Measurements from ENCODE around the gene MAP2K1. TPM values are rescaled to one million over a fixed set of nuclear protein-coding genes. Genes with fewer than 3 reads are reported as not detected.
"Not testable (repeated sequence)": the region's sequence is repeated elsewhere in the genome, so short reads cannot be mapped to it uniquely, and the experiment has no call there.

Gene MAP2K1
- total RNA-seq, 4 donors from 2014 or later = 29.5 to 37.6 (median 35.9) TPM

GRCh38 chr15:66494262-66494661, 107.5 kb downstream of the MAP2K1 start:
- no peaks in the 10 kb centered on the region for H3K27me3 ChIP-seq
- intact Hi-C loops (cut with DNase I) = loop anchor here (10.0 kb wide), 1 partner anchor 139 kb away; the partner anchor contains the start of gene TIPIN
- 83% methylated on average over 2 of the region's 2 CpGs for WGBS
- no peak overlapping the region for H3K27ac ChIP-seq (replicated peaks in 1 of 4)
- H3K36me3 ChIP-seq = peaks cover 45 to 80% (median 72%) of the 10 kb centered on the region in 4 donors
- DNase-seq (ENCODE audit: extremely low spot score) = no peak
- no peaks in the 10 kb centered on the region for H3K9me3 ChIP-seq
- no peak overlapping the region for H3K4me3 ChIP-seq
- H3K4me1 ChIP-seq = peaks cover 12 to 31% (median 27%) of the 10 kb centered on the region in 4 donors
- TF ChIP-seq POLR2A (IDR thresholded peaks at IDR 0.05; ENCODE audit: low read depth) (no peak), EP300 (IDR thresholded peaks at IDR 0.05) (no peak), POLR2AphosphoS5 (IDR thresholded peaks at IDR 0.05) (no peak)
- TF ChIP-seq, protein P1, sequence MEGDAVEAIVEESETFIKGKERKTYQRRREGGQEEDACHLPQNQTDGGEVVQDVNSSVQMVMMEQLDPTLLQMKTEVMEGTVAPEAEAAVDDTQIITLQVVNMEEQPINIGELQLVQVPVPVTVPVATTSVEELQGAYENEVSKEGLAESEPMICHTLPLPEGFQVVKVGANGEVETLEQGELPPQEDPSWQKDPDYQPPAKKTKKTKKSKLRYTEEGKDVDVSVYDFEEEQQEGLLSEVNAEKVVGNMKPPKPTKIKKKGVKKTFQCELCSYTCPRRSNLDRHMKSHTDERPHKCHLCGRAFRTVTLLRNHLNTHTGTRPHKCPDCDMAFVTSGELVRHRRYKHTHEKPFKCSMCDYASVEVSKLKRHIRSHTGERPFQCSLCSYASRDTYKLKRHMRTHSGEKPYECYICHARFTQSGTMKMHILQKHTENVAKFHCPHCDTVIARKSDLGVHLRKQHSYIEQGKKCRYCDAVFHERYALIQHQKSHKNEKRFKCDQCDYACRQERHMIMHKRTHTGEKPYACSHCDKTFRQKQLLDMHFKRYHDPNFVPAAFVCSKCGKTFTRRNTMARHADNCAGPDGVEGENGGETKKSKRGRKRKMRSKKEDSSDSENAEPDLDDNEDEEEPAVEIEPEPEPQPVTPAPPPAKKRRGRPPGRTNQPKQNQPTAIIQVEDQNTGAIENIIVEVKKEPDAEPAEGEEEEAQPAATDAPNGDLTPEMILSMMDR (IDR thresholded peaks at IDR 0.05) = no peak

DNA sequence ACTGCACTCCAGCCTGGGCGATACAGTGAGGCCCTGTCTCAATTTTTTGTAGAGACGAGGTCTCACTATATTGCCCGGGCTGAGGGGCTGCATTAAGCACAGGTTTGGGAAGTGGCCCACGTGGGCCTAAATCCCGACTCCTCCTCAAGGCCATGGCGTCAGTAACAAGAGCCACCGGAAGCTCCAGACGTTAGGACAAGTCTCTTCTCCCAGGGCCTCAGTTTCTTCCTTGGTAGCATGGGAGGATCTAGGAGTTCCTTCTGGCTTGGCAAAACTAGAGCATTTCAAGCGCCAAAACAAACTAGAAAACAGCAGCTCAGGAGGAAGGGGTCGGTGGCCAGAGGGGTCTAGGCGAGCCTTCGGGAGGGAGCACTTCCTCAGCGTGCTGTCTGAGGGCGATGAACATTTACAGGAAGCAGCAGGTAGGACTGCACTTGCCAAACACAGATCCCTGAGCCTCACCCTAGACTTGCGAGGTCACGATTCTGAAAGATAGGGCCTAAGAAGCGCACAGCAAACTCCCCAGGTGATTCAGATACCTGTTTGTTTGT, 110.3 kb downstream of the MAP2K1 start:
- WGBS = 17% methylated on average over 13 of the region's 17 CpGs
- H3K4me1 ChIP-seq = peaks cover 12 to 34% (median 27%) of the 10 kb centered on the region in 4 donors
- no peak for DNase-seq (ENCODE audit: extremely low spot score)
- peak overlapping the region; percentile 83 to 92 (median 87) for H3K27ac ChIP-seq (replicated peaks in 1 of 4)
- peak overlapping the region; percentile 62 to 93 (median 88) for H3K4me3 ChIP-seq
- H3K36me3 ChIP-seq = peaks cover 55 to 80% (median 74%) of the 10 kb centered on the region in 4 donors
- TF ChIP-seq POLR2A (IDR thresholded peaks at IDR 0.05; ENCODE audit: low read depth) = no peak
- no peak for TF ChIP-seq POLR2AphosphoS5 (IDR thresholded peaks at IDR 0.05)
- no peak for TF ChIP-seq EP300 (IDR thresholded peaks at IDR 0.05)
- TF ChIP-seq, protein P1 (IDR thresholded peaks at IDR 0.05) = no peak
- H3K27me3 ChIP-seq = no peaks in the 10 kb centered on the region
- H3K9me3 ChIP-seq = no peaks in the 10 kb centered on the region
- intact Hi-C loops (cut with DNase I) = loop anchor here (2.0 to 10.0 kb wide), 2 partner anchors 112 to 142 kb away; partner anchors contain the start of gene TIPIN

DNA sequence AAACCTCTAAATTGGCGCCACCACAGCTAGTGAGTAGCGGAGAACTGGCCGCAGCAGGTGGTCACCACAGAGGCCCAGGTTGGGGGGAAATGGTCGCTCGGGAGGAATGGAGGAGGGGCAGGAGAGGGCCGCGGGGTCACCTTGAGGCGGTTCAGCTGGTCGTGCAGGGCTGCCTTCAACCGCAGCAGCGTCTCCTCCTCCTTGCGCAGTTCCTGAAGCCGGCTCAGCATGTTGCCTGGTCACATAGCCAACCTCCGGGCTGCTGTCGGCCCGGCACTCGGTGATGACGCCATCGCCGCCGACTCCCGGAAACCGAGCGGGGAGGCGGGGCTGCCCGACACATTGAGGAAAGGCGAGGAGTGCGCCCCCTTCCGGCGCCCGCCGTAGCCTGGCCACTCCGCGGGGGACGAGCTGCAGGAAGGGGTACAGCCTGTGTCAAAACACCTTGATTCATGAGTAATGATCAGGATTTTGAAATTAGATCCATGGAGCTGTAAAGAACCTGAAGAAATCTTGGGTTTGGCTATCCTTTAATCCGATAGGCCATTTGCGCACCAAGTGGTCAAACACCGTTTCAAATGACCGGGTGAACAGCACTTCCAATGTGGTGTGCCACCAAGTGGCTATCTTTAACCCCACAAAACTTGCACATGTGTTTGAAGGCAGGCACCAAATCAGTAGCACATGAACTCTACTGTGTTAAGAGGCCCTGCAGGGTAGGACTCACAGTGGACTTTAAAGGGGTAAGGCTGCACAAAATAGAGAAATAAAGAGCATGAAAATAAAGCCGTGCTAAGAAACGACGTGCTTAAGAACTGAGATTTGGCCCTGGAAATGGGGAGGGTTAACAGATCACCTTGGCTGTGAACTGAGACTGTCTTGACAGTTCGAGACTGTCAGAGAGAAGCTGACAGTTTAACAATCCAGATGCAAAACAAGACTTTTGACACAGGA, 111.1 kb downstream of the MAP2K1 start, which contains the start of gene SNAPC5:
TSS of gene SNAPC5 (minus strand) at position 261 of the 954 bp plus-strand sequence. CDS start at position 230, 31 bp downstream.
- TF ChIP-seq EP300 (IDR thresholded peaks at IDR 0.05) (no peak), POLR2A (IDR thresholded peaks at IDR 0.05; ENCODE audit: low read depth) (peak; percentile 65), POLR2AphosphoS5 (IDR thresholded peaks at IDR 0.05) (peak; percentile 92 to 98)
- TF ChIP-seq, protein P1 (IDR thresholded peaks at IDR 0.05) = peak; percentile 96 to 98 (median 97)
- peak within 1 kb of the TSS; percentile 83 to 92 (median 87) for H3K27ac ChIP-seq (replicated peaks in 1 of 4)
- WGBS = 12% methylated on average over 30 of the region's 43 CpGs

DNA sequence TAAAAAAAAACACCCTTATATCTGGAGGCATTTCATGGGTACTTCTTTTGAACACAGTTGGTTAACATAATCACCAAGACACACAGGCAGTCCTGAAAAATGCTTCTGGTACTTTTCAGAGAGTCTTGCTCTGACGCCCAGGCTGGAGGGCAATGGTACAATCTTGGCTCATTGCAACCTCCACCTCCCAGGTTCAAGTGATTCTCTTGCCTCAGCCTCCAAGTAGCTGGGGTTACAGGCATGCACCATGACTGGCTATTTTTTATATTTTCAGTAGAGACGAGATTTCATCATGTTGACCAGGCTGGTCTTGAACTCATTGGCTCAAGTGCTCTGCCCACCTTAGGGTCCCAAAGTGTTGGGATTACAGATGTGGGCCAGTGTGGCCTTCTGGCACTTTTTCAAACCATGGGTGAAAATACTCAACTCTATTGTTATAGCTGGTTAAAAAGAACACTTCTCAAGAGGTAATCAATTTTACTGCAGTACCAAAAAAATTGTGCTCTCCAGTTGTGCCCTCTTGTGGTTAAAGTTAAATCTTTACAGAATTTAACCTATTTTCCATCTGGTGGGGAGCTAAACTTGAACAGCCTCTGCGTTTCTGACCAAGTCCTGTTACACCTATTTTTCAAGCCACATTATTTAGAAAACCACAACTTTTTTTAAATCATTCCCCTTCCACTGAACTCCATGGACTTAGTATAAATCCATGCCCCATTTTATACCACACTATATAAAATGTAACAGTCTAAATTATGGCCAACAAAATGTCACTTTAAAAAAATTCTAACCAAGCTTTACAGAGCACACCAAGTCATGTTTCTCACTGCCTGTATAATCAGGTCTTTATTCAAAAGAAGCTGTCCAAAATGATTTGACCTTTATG, 112.0 kb downstream of the MAP2K1 start:
- 31% methylated on average over 3 of the region's 3 CpGs for WGBS
- H3K36me3 ChIP-seq = peaks cover 55 to 76% (median 72%) of the 10 kb centered on the region in 4 donors
- H3K4me3 ChIP-seq = no peak overlapping the region
- no peaks in the 10 kb centered on the region for H3K9me3 ChIP-seq
- no peaks in the 10 kb centered on the region for H3K27me3 ChIP-seq
- peaks cover 27 to 51% (median 41%) of the 10 kb centered on the region in 4 donors for H3K4me1 ChIP-seq
- H3K27ac ChIP-seq (replicated peaks in 1 of 4) = peak overlapping the region in 3 of 4 donors; percentile 87 to 92 (median 87)
- intact Hi-C loops (cut with DNase I) = loop anchor here (10.0 kb wide), 1 partner anchor 144 kb away; the partner anchor contains the start of gene TIPIN
- TF ChIP-seq, protein P1 (IDR thresholded peaks at IDR 0.05) = peak in 2 of 3 experiments; percentile 34 to 35
- TF ChIP-seq POLR2A (IDR thresholded peaks at IDR 0.05; ENCODE audit: low read depth) (no peak), EP300 (IDR thresholded peaks at IDR 0.05) (no peak)
- DNase-seq (ENCODE audit: extremely low spot score) = no peak

More for the DNA sequence above, 111.1 kb downstream of the MAP2K1 start, which contains the start of gene SNAPC5:
- peak; percentile 99 for DNase-seq (ENCODE audit: extremely low spot score)
- peak within 1 kb of the TSS; percentile 62 to 93 (median 88) for H3K4me3 ChIP-seq
- peaks cover 62 to 80% (median 77%) of the 10 kb centered on the region in 4 donors for H3K36me3 ChIP-seq
- intact Hi-C loops (cut with DNase I) = loop anchor here (2.0 to 10.0 kb wide), 2 partner anchors 113 to 143 kb away; partner anchors contain the start of gene TIPIN
- H3K4me1 ChIP-seq = peaks cover 17 to 41% (median 31%) of the 10 kb centered on the region in 4 donors
- no peaks in the 10 kb centered on the region for H3K27me3 ChIP-seq
- no peaks in the 10 kb centered on the region for H3K9me3 ChIP-seq

DNA sequence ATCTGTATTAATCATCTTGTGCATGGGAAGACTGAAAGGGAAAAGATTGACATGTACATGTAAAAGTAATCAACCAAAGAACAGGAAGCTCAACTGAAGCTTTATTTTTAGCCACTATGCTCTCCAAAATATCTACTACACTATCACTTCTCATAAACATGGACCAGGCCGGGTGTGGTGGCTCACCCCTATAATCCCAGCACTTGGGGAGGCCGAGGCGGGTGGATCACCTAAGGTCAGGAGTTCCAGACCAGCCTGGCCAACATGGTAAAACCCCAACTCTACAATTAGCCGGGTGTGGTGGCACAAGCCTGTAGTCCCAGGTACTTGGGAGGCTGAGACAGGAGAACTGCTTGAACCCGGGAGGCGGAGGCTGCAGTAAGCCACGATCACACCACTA, 113.6 kb downstream of the MAP2K1 start:
- H3K4me3 ChIP-seq; H3K27ac ChIP-seq (replicated peaks in 1 of 4); H3K27me3 ChIP-seq; H3K9me3 ChIP-seq; intact Hi-C loops (cut with DNase I); DNase-seq (ENCODE audit: extremely low spot score): not testable (repeated sequence)
- 83% methylated on average over 7 of the region's 7 CpGs for WGBS
- Histone ChIP-seq H3K4me1 (peaks cover 30 to 49% (median 46%) of the 10 kb centered on the region in 4 donors), H3K36me3 (peaks cover 48 to 60% (median 56%) of the 10 kb centered on the region in 4 donors)
